K562 (cell line): ENCODE measurements around the gene EXOC2. TPM values are rescaled to one million over a fixed set of nuclear protein-coding genes. Genes with fewer than 3 reads are reported as not detected.

ENCODE experiments used
- AFF1 ChIP-seq, 2 experiments: fragments of 450-650 bp; IDR thresholded peaks; 2 replicates each; pipeline ENCODE4 v1.6.1; 2018; ENCODE audit warnings: mild to moderate bottlenecking in 2 of 2, low read depth in 1 of 2; ENCODE audit not compliant: partially characterized antibody in 2 of 2
- BHLHE40 ChIP-seq: IDR thresholded peaks from 2 replicates; pipeline ENCODE4 v1.6.1; 2011; ENCODE audit warnings: low read length, improper control_type of control experiment
- BMI1 ChIP-seq: fragments of 150-350 bp; IDR thresholded peaks from 2 replicates; pipeline ENCODE4 v1.6.1; 2014; ENCODE audit warnings: low read length
- CHD1 ChIP-seq: fragments of 200-600 bp; sonication (generic); IDR thresholded peaks from one replicate; pipeline ENCODE4 v1.6.1; 2012; ENCODE audit warnings: mild to moderate bottlenecking, moderate library complexity, low read length, inconsistent platforms
- CTBP1 ChIP-seq: fragments of 450-650 bp; IDR thresholded peaks from 2 replicates; pipeline ENCODE4 v1.6.1; 2016; ENCODE audit warnings: borderline replicate concordance
- DIDO1 ChIP-seq: fragments of 450-650 bp; IDR thresholded peaks from 2 replicates; pipeline ENCODE4 v1.6.1; 2016; ENCODE audit warnings: low read depth, missing biosample characterization, missing genetic modification characterization
- GTF2A2 ChIP-seq: IDR thresholded peaks from 2 replicates; pipeline ENCODE4 v1.6.1; 2016; ENCODE audit warnings: mild to moderate bottlenecking, missing genetic modification characterization, missing compliant biosample characterization
- POLR2H ChIP-seq: IDR thresholded peaks from 2 replicates; pipeline ENCODE4 v1.6.1; 2016; ENCODE audit warnings: missing genetic modification characterization, low read depth, mild to moderate bottlenecking, control low read depth, missing compliant biosample characterization, moderate library complexity
- PYGO2 ChIP-seq: fragments of 450-650 bp; IDR thresholded peaks from 2 replicates; pipeline ENCODE4 v1.6.1; 2016; ENCODE audit warnings: mild to moderate bottlenecking, missing genetic modification characterization, moderate library complexity, missing compliant biosample characterization
- SAFB ChIP-seq: fragments of 200-400 bp; formaldehyde crosslinking; IDR thresholded peaks from 2 replicates; pipeline ENCODE4 v1.6.1; 2017; ENCODE audit warnings: low read depth, low read length, borderline replicate concordance
- ZKSCAN1 ChIP-seq: fragments of 150-350 bp; IDR thresholded peaks from 2 replicates; pipeline ENCODE4 v1.6.1; 2016; ENCODE audit warnings: low read depth, low read length
- ZNF644 ChIP-seq: fragments of 200-800 bp; sonication (Bioruptor generic); IDR thresholded peaks from 2 replicates; pipeline ENCODE4 v1.6.1; 2016; ENCODE audit warnings: low read depth, missing genetic modification characterization, missing compliant biosample characterization
- ZNF77 ChIP-seq: fragments of 250-450 bp; sonication (Bioruptor Pico); IDR thresholded peaks from 2 replicates; pipeline ENCODE4 v1.5.0; 2020
- polyA plus RNA-seq, 8 experiments: library from polyadenylated mRNA; depleted of rRNA in 4 of 8; stranded (reverse) in 5 of 8; unstranded in 3 of 8; fragments of >200 nt; fragmentation: Nextera tagmentation in 2 of 8; fragmentation: Illumina TruSeq in 1 of 8; extraction: Ambion mirVana in 2 of 8; extraction: Trizol in 1 of 8; gene quantifications; 2 replicates each; pipeline versions ENCODE4 v1.2.1 to v1.2.3, GENCODE V29; 2011 to 2014; ENCODE audit warnings: inconsistent platforms in 1 of 8, missing spikeins in 1 of 8
- total RNA-seq, 7 experiments: library from RNA; depleted of rRNA in 6 of 7; stranded (reverse); fragments of >200 nt in 6 of 7; fragmentation: Illumina TruSeq in 2 of 7; extraction: Trizol in 2 of 7; gene quantifications; 2 replicates each; pipeline versions ENCODE4 v1.2.1 to v1.2.3, GENCODE V29; 2011 to 2021; ENCODE audit warnings: low replicate concordance in 1 of 7
- TF ChIP-seq, protein P1 (sequence below): IDR thresholded peaks from 3 replicates; pipeline ENCODE4 v1.6.1; 2011; ENCODE audit warnings: borderline replicate concordance, mild to moderate bottlenecking, moderate library complexity; ENCODE audit not compliant: insufficient read length; ENCODE audit errors: extremely low read depth
- TF ChIP-seq, protein P2 (sequence below): fragments of 250-450 bp; sonication (Bioruptor Pico); IDR thresholded peaks from 2 replicates; pipeline ENCODE4 v1.5.0; 2020; ENCODE audit warnings: mild to moderate bottlenecking

Gene EXOC2
- total and polyA plus RNA-seq, 9 of the 15 experiments (the other 6 are each of a cell fraction or from before 2014, with no cell fraction given): 12.2 to 30.2 (median 24.2) TPM

GRCh38 chr6:692858-693722, at the start of gene EXOC2 (continued):
- TF ChIP-seq CHD1 (no peak), AFF1 (IDR thresholded peaks at IDR 0.05; ENCODE audit: low read depth in 1 of 2, partially characterized antibody in 2 of 2) (no peak), POLR2H (no peak), BMI1 (no peak), PYGO2 (tag) (no peak), DIDO1 (tag) (peak; percentile 95), BHLHE40 (peak; percentile 75), ZNF77 (no peak), ZNF644 (tag) (no peak), ZKSCAN1 (peak; percentile 77), CTBP1 (peak; percentile 76), SAFB (0 out of 2 replicates have a peak, but pooled peaks have one; percentile 51), GTF2A2 (tag) (no peak)
- TF ChIP-seq, protein P1, sequence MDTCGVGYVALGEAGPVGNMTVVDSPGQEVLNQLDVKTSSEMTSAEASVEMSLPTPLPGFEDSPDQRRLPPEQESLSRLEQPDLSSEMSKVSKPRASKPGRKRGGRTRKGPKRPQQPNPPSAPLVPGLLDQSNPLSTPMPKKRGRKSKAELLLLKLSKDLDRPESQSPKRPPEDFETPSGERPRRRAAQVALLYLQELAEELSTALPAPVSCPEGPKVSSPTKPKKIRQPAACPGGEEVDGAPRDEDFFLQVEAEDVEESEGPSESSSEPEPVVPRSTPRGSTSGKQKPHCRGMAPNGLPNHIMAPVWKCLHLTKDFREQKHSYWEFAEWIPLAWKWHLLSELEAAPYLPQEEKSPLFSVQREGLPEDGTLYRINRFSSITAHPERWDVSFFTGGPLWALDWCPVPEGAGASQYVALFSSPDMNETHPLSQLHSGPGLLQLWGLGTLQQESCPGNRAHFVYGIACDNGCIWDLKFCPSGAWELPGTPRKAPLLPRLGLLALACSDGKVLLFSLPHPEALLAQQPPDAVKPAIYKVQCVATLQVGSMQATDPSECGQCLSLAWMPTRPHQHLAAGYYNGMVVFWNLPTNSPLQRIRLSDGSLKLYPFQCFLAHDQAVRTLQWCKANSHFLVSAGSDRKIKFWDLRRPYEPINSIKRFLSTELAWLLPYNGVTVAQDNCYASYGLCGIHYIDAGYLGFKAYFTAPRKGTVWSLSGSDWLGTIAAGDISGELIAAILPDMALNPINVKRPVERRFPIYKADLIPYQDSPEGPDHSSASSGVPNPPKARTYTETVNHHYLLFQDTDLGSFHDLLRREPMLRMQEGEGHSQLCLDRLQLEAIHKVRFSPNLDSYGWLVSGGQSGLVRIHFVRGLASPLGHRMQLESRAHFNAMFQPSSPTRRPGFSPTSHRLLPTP: no peak
- TF ChIP-seq, protein P2, sequence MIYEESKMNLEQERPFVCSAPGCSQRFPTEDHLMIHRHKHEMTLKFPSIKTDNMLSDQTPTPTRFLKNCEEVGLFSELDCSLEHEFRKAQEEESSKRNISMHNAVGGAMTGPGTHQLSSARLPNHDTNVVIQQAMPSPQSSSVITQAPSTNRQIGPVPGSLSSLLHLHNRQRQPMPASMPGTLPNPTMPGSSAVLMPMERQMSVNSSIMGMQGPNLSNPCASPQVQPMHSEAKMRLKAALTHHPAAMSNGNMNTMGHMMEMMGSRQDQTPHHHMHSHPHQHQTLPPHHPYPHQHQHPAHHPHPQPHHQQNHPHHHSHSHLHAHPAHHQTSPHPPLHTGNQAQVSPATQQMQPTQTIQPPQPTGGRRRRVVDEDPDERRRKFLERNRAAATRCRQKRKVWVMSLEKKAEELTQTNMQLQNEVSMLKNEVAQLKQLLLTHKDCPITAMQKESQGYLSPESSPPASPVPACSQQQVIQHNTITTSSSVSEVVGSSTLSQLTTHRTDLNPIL (CRISPR knock-in tag): no peak
